ENCODE measurements around the gene UBE2F. TPM values are rescaled to one million over a fixed set of nuclear protein-coding genes. Genes with fewer than 3 reads are reported as not detected.

Gene UBE2F
- polyA plus RNA-seq, 3 donors, result 51.1 to 120 (median 117) TPM

GRCh38 chr2:238069877-238070276 is 103.1 kb downstream of the UBE2F start:
- WGBS (ENCODE audit: insufficient coverage), result 100% methylated on average over 7 of the region's 9 CpGs
- Mint-ChIP-seq H3K4me3 (no peak overlapping the region), H3K27ac (no peak overlapping the region)

GRCh38 chr2:238075397-238075796 is 108.6 kb downstream of the UBE2F start:
- peak overlapping the region in 1 of 7 donors; percentile 32 for H3K27ac Mint-ChIP-seq
- TF ChIP-seq CTCF (IDR thresholded peaks at IDR 0.05), result no peak
- H3K4me3 Mint-ChIP-seq, result no peak overlapping the region

More at GRCh38 chr2:238069877-238070276, 103.1 kb downstream of the UBE2F start:
- no peaks in the 10 kb centered on the region for H3K4me1 Mint-ChIP-seq
- peaks cover 0 to 13% (median 8%) of the 10 kb centered on the region in 7 donors for H3K9me3 Mint-ChIP-seq
- Histone ChIP-seq H3K27me3 (ENCODE audit: control insufficient read depth in 2 of 2, insufficient read depth in 2 of 2, low read length in 2 of 2) (no peaks in the 10 kb centered on the region), H3K4me2 (replicated peaks; ENCODE audit: extremely low read depth, low read length, poor library complexity, severe bottlenecking) (no peak overlapping the region), H2AFZ (ENCODE audit: insufficient read depth, low read depth, low read length, poor library complexity, severe bottlenecking) (no peak overlapping the region), H3K79me2 (ENCODE audit: insufficient read depth, low read length) (no peaks in the 10 kb centered on the region), H3K27ac (ENCODE audit: low read depth in 1 of 2, low read length in 2 of 2) (no peak overlapping the region), H3K36me3 (replicated peaks in 1 of 2; ENCODE audit: control insufficient read depth in 1 of 2, insufficient read depth in 2 of 2, low read length in 2 of 2) (peaks cover 41 to 86% of the 10 kb centered on the region in 2 donors), H3K4me3 (replicated peaks in 1 of 3; ENCODE audit: low read depth in 2 of 3, low read length in 3 of 3) (no peak overlapping the region), H4K20me1 (ENCODE audit: insufficient read depth, low read length) (no peaks in the 10 kb centered on the region), H3K4me1 (ENCODE audit: control insufficient read depth in 1 of 2, insufficient read depth in 2 of 2, low read length in 2 of 2) (no peaks in the 10 kb centered on the region), H3K9me3 (replicated peaks in 1 of 2; ENCODE audit: control insufficient read depth in 1 of 2, insufficient read depth in 1 of 2, low read length in 2 of 2) (no peaks in the 10 kb centered on the region), H3K9ac (ENCODE audit: insufficient read depth, low read length, poor library complexity, severe bottlenecking) (no peak overlapping the region)
- intact Hi-C loops (cut with micrococcal nuclease), result no loop called here
- no peak for TF ChIP-seq CTCF (IDR thresholded peaks at IDR 0.05)
- peaks cover 66 to 87% of the 10 kb centered on the region in 2 donors for H3K36me3 Mint-ChIP-seq
- DNase-seq, result no peak
- H3K27me3 Mint-ChIP-seq (ENCODE audit: low read depth in 3 of 3), result no peaks in the 10 kb centered on the region

More at GRCh38 chr2:238075397-238075796, 108.6 kb downstream of the UBE2F start:
- Histone ChIP-seq H3K9me3 (replicated peaks in 1 of 2; ENCODE audit: control insufficient read depth in 1 of 2, insufficient read depth in 1 of 2, low read length in 2 of 2) (no peaks in the 10 kb centered on the region), H3K9ac (ENCODE audit: insufficient read depth, low read length, poor library complexity, severe bottlenecking) (no peak overlapping the region), H2AFZ (ENCODE audit: insufficient read depth, low read depth, low read length, poor library complexity, severe bottlenecking) (no peak overlapping the region), H3K4me3 (replicated peaks in 1 of 3; ENCODE audit: low read depth in 2 of 3, low read length in 3 of 3) (no peak overlapping the region), H4K20me1 (ENCODE audit: insufficient read depth, low read length) (no peaks in the 10 kb centered on the region), H3K79me2 (ENCODE audit: insufficient read depth, low read length) (no peaks in the 10 kb centered on the region), H3K4me2 (replicated peaks; ENCODE audit: extremely low read depth, low read length, poor library complexity, severe bottlenecking) (no peak overlapping the region), H3K36me3 (replicated peaks in 1 of 2; ENCODE audit: control insufficient read depth in 1 of 2, insufficient read depth in 2 of 2, low read length in 2 of 2) (peaks cover 19 to 54% of the 10 kb centered on the region in 2 donors), H3K4me1 (ENCODE audit: control insufficient read depth in 1 of 2, insufficient read depth in 2 of 2, low read length in 2 of 2) (no peaks in the 10 kb centered on the region), H3K27me3 (ENCODE audit: control insufficient read depth in 2 of 2, insufficient read depth in 2 of 2, low read length in 2 of 2) (no peaks in the 10 kb centered on the region), H3K27ac (ENCODE audit: low read depth in 1 of 2, low read length in 2 of 2) (no peak overlapping the region)
- Mint-ChIP-seq H3K27me3 (ENCODE audit: low read depth in 3 of 3) (peaks cover 0 to 2% (median 0%) of the 10 kb centered on the region in 3 donors), H3K4me1 (no peaks in the 10 kb centered on the region), H3K36me3 (peaks cover 49 to 78% of the 10 kb centered on the region in 2 donors), H3K9me3 (peaks cover 3 to 12% (median 6%) of the 10 kb centered on the region in 7 donors)
- no peak for DNase-seq
- intact Hi-C loops (cut with micrococcal nuclease), result no loop called here
